ENCODE results near the gene GADD45GIP1. TPM values are rescaled to one million over a fixed set of nuclear protein-coding genes. Genes with fewer than 3 reads are reported as not detected.

The GADD45GIP1 gene
- total RNA-seq, 5 donors from 2014 or later (not counting 1 experiment from before 2014, with no cell fraction given), result 6.2 to 22.6 (median 20.1) TPM

GRCh38 chr19:12969292-12969988 is 12.4 kb upstream of the GADD45GIP1 start, which contains the start of gene DAND5:
DAND5 (plus strand) TSS chr19:12969576; CDS start chr19:12969661, 85 bp downstream.
- no peak within 1 kb of the TSS for H3K4me3 ChIP-seq (ENCODE audit: control insufficient read depth in 1 of 2, extremely low read depth in 1 of 2, low read length in 1 of 2)
- no peaks in the 10 kb centered on the region for H3K36me3 ChIP-seq (ENCODE audit: control insufficient read depth in 2 of 2, extremely low read depth in 1 of 2, insufficient read depth in 1 of 2, low read length in 1 of 2)
- DNase-seq (no peak), ATAC-seq (replicated peaks in 1 of 4) (no peak)
- ChIA-PET CTCF (no interaction called here), POLR2A (no interaction called here)
- Mint-ChIP-seq H3K9me3 (no peaks in the 10 kb centered on the region), H3K4me1 (peaks cover 5 to 12% (median 6%) of the 10 kb centered on the region in 3 donors), H3K4me3 (no peak within 1 kb of the TSS), H3K27ac (no peak within 1 kb of the TSS), H3K27me3 (no peaks in the 10 kb centered on the region), H3K36me3 (no peaks in the 10 kb centered on the region)
- H3K9me3 ChIP-seq, result no peaks in the 10 kb centered on the region
- no peak within 1 kb of the TSS for H3K27ac ChIP-seq (ENCODE audit: low read length)
- peaks cover 0 to 7% of the 10 kb centered on the region in 2 experiments for H3K27me3 ChIP-seq (replicated peaks in 1 of 2; ENCODE audit: control insufficient read depth in 2 of 2, extremely low read depth in 1 of 2, insufficient read depth in 2 of 2, low read length in 1 of 2)
- peaks cover 0 to 11% of the 10 kb centered on the region in 2 experiments for H3K4me1 ChIP-seq (ENCODE audit: control insufficient read depth in 1 of 2, extremely low read depth in 1 of 2, insufficient read depth in 2 of 2, low read length in 2 of 2)
- WGBS (ENCODE audit: insufficient coverage), result 63% methylated on average over 11 of the region's 14 CpGs

GRCh38 chr19:12967907-12968306 is 10.9 kb upstream of the GADD45GIP1 start:
- 94% methylated on average over 4 of the region's 5 CpGs for WGBS (ENCODE audit: insufficient coverage)
- Mint-ChIP-seq H3K4me3 (no peak overlapping the region), H3K9me3 (no peaks in the 10 kb centered on the region), H3K36me3 (no peaks in the 10 kb centered on the region), H3K27me3 (no peaks in the 10 kb centered on the region), H3K27ac (no peak overlapping the region), H3K4me1 (peaks cover 5 to 12% (median 6%) of the 10 kb centered on the region in 3 donors)
- no peak overlapping the region for H3K27ac ChIP-seq (ENCODE audit: low read length)
- DNase-seq, result no peak
- no peaks in the 10 kb centered on the region for H3K9me3 ChIP-seq
- H3K27me3 ChIP-seq (replicated peaks in 1 of 2; ENCODE audit: control insufficient read depth in 2 of 2, extremely low read depth in 1 of 2, insufficient read depth in 2 of 2, low read length in 1 of 2), result no peaks in the 10 kb centered on the region
- ChIA-PET CTCF (interaction anchor here (0.6 to 1.8 kb wide), 6 partner anchors 8 to 200 kb away, joined by 3 to 7 read pairs (median 4); partner anchors contain the start of gene FARSA (in 1 of the 2)), POLR2A (interaction anchor here (0.5 to 0.6 kb wide), 3 partner anchors 9 to 50 kb away, joined by 3 to 5 read pairs (median 3); partner anchors contain the start of gene RAD23A (in 1 of the 2))
- peaks cover 0 to 11% of the 10 kb centered on the region in 2 experiments for H3K4me1 ChIP-seq (ENCODE audit: control insufficient read depth in 1 of 2, extremely low read depth in 1 of 2, insufficient read depth in 2 of 2, low read length in 2 of 2)
- no peak for ATAC-seq (replicated peaks in 1 of 4)
- H3K36me3 ChIP-seq (ENCODE audit: control insufficient read depth in 2 of 2, extremely low read depth in 1 of 2, insufficient read depth in 1 of 2, low read length in 1 of 2), result no peaks in the 10 kb centered on the region
- no peak overlapping the region for H3K4me3 ChIP-seq (ENCODE audit: control insufficient read depth in 1 of 2, extremely low read depth in 1 of 2, low read length in 1 of 2)

DNA sequence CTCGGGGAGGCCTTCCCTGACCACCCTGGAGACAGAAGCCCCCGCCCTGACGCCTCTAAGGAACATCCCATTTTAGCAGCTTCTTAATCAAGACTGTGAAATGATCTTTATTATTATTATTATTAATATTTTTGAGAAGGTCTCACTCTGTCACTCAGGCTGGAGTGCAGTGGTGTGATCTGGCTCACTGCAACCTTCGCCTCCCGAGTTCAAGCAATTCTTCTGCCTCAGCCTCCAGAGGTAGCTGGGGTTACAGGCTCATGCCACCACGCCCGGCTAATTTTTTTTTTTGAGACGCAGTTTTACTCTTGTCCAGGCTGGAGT is 8.8 kb upstream of the GADD45GIP1 start:
- no peak overlapping the region for H3K27ac ChIP-seq (ENCODE audit: low read length)
- POLR2A ChIA-PET, result interaction anchor here in 1 of 2 donors (0.5 to 0.6 kb wide), 2 partner anchors 75 to 1373 kb away, joined by 3 to 6 read pairs; no protein-coding TSS in a partner anchor

DNA sequence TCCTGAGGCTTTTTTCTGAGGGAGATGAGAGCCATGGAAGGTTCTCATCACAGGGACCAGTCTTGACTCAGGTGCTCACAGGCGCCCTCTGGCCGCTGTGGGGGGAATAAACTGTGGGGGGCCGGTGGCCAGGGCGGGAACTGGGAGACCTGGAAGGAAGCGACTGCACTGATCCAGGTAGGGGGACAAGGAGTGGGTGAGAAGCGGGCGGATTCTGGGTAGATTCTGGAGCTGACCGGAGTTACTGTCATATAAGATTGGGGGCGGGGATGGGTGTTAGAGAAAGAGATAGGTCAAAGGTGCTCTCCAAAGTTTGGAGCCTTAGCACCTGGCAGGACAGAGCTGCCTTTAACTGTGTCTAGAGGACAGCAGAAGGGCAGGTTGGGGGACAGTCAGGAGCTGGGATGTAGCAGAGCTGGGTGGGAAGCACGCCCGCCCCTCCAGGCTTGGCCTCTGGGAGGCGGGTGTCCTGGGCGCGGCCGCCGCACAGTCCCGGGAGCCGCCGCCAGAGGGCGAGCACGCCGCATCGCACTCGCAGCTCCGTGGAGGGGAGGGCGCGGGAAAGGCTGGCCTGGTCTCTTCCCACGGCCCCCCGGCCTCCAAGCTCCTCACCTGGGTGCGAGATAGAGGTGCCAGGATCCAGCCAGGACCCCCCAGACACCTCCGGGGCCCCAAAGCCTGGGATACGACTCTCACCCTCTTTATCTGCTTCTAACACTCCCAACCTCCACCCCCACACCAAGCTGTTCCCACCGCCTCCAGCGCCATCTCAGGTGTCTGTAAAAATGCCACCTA is 8.2 kb upstream of the GADD45GIP1 start:
- Mint-ChIP-seq H3K27ac (peak overlapping the region; percentile 65 to 76), H3K4me3 (peak overlapping the region; percentile 83 to 95 (median 86)), H3K36me3 (no peaks in the 10 kb centered on the region), H3K9me3 (no peaks in the 10 kb centered on the region), H3K27me3 (no peaks in the 10 kb centered on the region), H3K4me1 (peaks cover 5 to 12% (median 6%) of the 10 kb centered on the region in 3 donors)
- H3K36me3 ChIP-seq (ENCODE audit: control insufficient read depth in 2 of 2, extremely low read depth in 1 of 2, insufficient read depth in 1 of 2, low read length in 1 of 2), result no peaks in the 10 kb centered on the region
- WGBS (ENCODE audit: insufficient coverage), result under 1% methylated on average over 22 of the region's 34 CpGs
- ChIA-PET CTCF (interaction anchor here (0.5 to 2.3 kb wide), 19 partner anchors 9 to 1396 kb away, joined by 3 to 19 read pairs (median 4); partner anchors contain the start of genes FARSA (in 1 of the 2), GCDH (in 1 of the 2), GET3 (in 1 of the 2) and SYCE2 (in 1 of the 2)), POLR2A (interaction anchor here in 1 of 2 donors (0.5 to 0.6 kb wide), 2 partner anchors 75 to 1372 kb away, joined by 3 to 6 read pairs; no protein-coding TSS in a partner anchor)
- H3K9me3 ChIP-seq, result no peaks in the 10 kb centered on the region
- peak overlapping the region; percentile 47 to 79 for H3K4me3 ChIP-seq (ENCODE audit: control insufficient read depth in 1 of 2, extremely low read depth in 1 of 2, low read length in 1 of 2)
- H3K27ac ChIP-seq (ENCODE audit: low read length), result no peak overlapping the region
- peak; percentile 94 to 98 (median 97) for ATAC-seq (replicated peaks in 1 of 4)
- H3K4me1 ChIP-seq (ENCODE audit: control insufficient read depth in 1 of 2, extremely low read depth in 1 of 2, insufficient read depth in 2 of 2, low read length in 2 of 2), result peaks cover 0 to 11% of the 10 kb centered on the region in 2 experiments
- no peaks in the 10 kb centered on the region for H3K27me3 ChIP-seq (replicated peaks in 1 of 2; ENCODE audit: control insufficient read depth in 2 of 2, extremely low read depth in 1 of 2, insufficient read depth in 2 of 2, low read length in 1 of 2)
- peak; percentile 47 to 88 (median 71) for DNase-seq

More for the DNA sequence above, 8.8 kb upstream of the GADD45GIP1 start:
- H3K27me3 Mint-ChIP-seq, result no peaks in the 10 kb centered on the region
- no peaks in the 10 kb centered on the region for H3K9me3 Mint-ChIP-seq
- no peaks in the 10 kb centered on the region for H3K36me3 Mint-ChIP-seq
- H3K27ac Mint-ChIP-seq, result peak overlapping the region in 1 of 2 donors; percentile 58
- peaks cover 5 to 12% (median 6%) of the 10 kb centered on the region in 3 donors for H3K4me1 Mint-ChIP-seq
- H3K9me3 ChIP-seq, result no peaks in the 10 kb centered on the region
- 91% methylated on average over 5 of the region's 8 CpGs for WGBS (ENCODE audit: insufficient coverage)
- no peaks in the 10 kb centered on the region for H3K36me3 ChIP-seq (ENCODE audit: control insufficient read depth in 2 of 2, extremely low read depth in 1 of 2, insufficient read depth in 1 of 2, low read length in 1 of 2)
- CTCF ChIA-PET, result interaction anchor here (0.5 to 2.3 kb wide), 18 partner anchors 10 to 819 kb away, joined by 3 to 19 read pairs (median 4); partner anchors contain the start of genes FARSA (in 1 of the 2), GCDH (in 1 of the 2), GET3 (in 1 of the 2) and SYCE2 (in 1 of the 2)
- ATAC-seq (replicated peaks in 1 of 4) (no peak), DNase-seq (no peak)
- H3K4me1 ChIP-seq (ENCODE audit: control insufficient read depth in 1 of 2, extremely low read depth in 1 of 2, insufficient read depth in 2 of 2, low read length in 2 of 2), result peaks cover 0 to 11% of the 10 kb centered on the region in 2 experiments
- peak overlapping the region; percentile 36 to 95 (median 65) for H3K4me3 Mint-ChIP-seq
- H3K4me3 ChIP-seq (ENCODE audit: control insufficient read depth in 1 of 2, extremely low read depth in 1 of 2, low read length in 1 of 2), result peak overlapping the region in 1 of 2 donors; percentile 23
- no peaks in the 10 kb centered on the region for H3K27me3 ChIP-seq (replicated peaks in 1 of 2; ENCODE audit: control insufficient read depth in 2 of 2, extremely low read depth in 1 of 2, insufficient read depth in 2 of 2, low read length in 1 of 2)

GRCh38 chr19:12959481-12959880 is 2.5 kb upstream of the GADD45GIP1 start:
- ATAC-seq (replicated peaks in 1 of 4) (no peak), DNase-seq (no peak)
- 47% methylated on average over 3 of the region's 6 CpGs for WGBS (ENCODE audit: insufficient coverage)
- peaks cover 0 to 3% of the 10 kb centered on the region in 2 donors for H3K36me3 ChIP-seq (ENCODE audit: control insufficient read depth in 2 of 2, extremely low read depth in 1 of 2, insufficient read depth in 1 of 2, low read length in 1 of 2)
- H3K27ac Mint-ChIP-seq, result no peak overlapping the region
- no peak overlapping the region for H3K4me3 Mint-ChIP-seq
- no peaks in the 10 kb centered on the region for H3K9me3 ChIP-seq
- H3K36me3 Mint-ChIP-seq, result no peaks in the 10 kb centered on the region
- H3K4me3 ChIP-seq (ENCODE audit: control insufficient read depth in 1 of 2, extremely low read depth in 1 of 2, low read length in 1 of 2), result no peak overlapping the region
- ChIA-PET CTCF (interaction anchor here (0.6 to 1.4 kb wide), 2 partner anchors 27 to 161 kb away, joined by 3 to 5 read pairs; no protein-coding TSS in a partner anchor), POLR2A (no interaction called here)
- H3K27ac ChIP-seq (ENCODE audit: low read length), result no peak overlapping the region
- no peaks in the 10 kb centered on the region for H3K9me3 Mint-ChIP-seq
- no peaks in the 10 kb centered on the region for H3K27me3 ChIP-seq (replicated peaks in 1 of 2; ENCODE audit: control insufficient read depth in 2 of 2, extremely low read depth in 1 of 2, insufficient read depth in 2 of 2, low read length in 1 of 2)
- no peaks in the 10 kb centered on the region for H3K27me3 Mint-ChIP-seq
- peaks cover 6 to 22% of the 10 kb centered on the region in 2 experiments for H3K4me1 ChIP-seq (ENCODE audit: control insufficient read depth in 1 of 2, extremely low read depth in 1 of 2, insufficient read depth in 2 of 2, low read length in 2 of 2)
- peaks cover 13 to 26% (median 23%) of the 10 kb centered on the region in 3 donors for H3K4me1 Mint-ChIP-seq

All from T-cell (primary cell).